ENCODE measurements around the gene RIC1.

Gene RIC1

GRCh38 chr9:5631026-5631425, 2.1 kb downstream of the RIC1 start:
- Histone ChIP-seq H3K27me3 (replicated peaks) (no peaks in the 10 kb centered on the region), H3K27ac (no peak overlapping the region), H3K36me3 (replicated peaks) (no peaks in the 10 kb centered on the region), H3K4me3 (ENCODE audit: low read depth, low read length) (peak overlapping the region; percentile 9)
- DNase-seq: no peak
- TF ChIP-seq CTCF (IDR thresholded peaks at IDR 0.05; ENCODE audit: low read depth, low read length, missing control alignments): no peak
- in situ Hi-C loops (cut with HindIII; ENCODE audit: low pct_ligation_motif_present, low sequenced_read_pairs): no loop called here

DNA sequence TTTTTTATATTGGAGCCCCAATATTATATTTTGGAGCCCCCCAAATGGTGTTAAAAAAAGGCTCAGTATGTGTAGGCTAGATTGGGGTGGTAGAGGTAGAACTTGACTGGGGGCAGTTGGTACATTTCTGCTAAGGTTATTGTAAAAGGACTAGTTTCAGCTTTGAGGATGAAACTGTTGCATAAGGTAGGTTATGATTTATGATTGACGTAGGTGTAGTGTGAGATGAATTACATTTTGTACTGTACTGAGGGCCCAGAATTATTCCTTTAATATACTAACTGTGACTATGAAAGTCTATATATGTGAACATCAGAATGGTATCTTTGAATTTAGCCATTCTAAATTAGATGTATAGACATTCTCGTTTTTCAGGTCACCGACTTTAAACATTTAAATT, 3.6 kb downstream of the RIC1 start:
- H3K27ac ChIP-seq: no peak overlapping the region
- no peaks in the 10 kb centered on the region for H3K27me3 ChIP-seq (replicated peaks)
- H3K4me3 ChIP-seq (ENCODE audit: low read depth, low read length): no peak overlapping the region
- in situ Hi-C loops (cut with HindIII; ENCODE audit: low pct_ligation_motif_present, low sequenced_read_pairs): no loop called here
- no peak for TF ChIP-seq CTCF (IDR thresholded peaks at IDR 0.05; ENCODE audit: low read depth, low read length, missing control alignments)
- no peaks in the 10 kb centered on the region for H3K36me3 ChIP-seq (replicated peaks)
- DNase-seq: no peak

DNA sequence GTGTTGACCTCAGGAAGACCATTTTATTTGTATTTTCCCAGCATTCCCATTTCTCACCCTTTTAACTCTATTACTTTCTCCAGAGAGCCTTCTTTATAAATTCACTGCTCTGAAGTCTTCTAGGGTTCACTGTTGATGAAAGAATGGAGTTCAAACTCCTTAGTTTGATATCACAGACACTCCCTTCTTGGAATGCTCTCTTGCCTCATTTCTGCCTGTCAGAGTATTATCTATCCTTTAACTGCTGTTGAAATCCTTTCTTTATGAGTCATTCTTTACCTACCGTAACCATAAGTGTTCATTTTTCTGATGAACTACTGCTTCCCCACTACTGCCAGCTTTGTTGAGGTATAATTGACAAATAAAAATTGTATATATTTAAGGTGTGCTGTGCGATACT, 4.3 kb downstream of the RIC1 start:
- peak; percentile 36 for DNase-seq
- TF ChIP-seq CTCF (IDR thresholded peaks at IDR 0.05; ENCODE audit: low read depth, low read length, missing control alignments): no peak
- Histone ChIP-seq H3K27ac (no peak overlapping the region), H3K27me3 (replicated peaks) (no peaks in the 10 kb centered on the region), H3K36me3 (replicated peaks) (no peaks in the 10 kb centered on the region), H3K4me3 (ENCODE audit: low read depth, low read length) (no peak overlapping the region)
- in situ Hi-C loops (cut with HindIII; ENCODE audit: low pct_ligation_motif_present, low sequenced_read_pairs): no loop called here

- DNase-seq: no peak
- no peak for TF ChIP-seq CTCF (IDR thresholded peaks at IDR 0.05; ENCODE audit: low read depth, low read length, missing control alignments)
- Histone ChIP-seq H3K4me3 (ENCODE audit: low read depth, low read length) (no peak overlapping the region), H3K27ac (no peak overlapping the region), H3K27me3 (replicated peaks) (no peaks in the 10 kb centered on the region), H3K36me3 (replicated peaks) (no peaks in the 10 kb centered on the region)
- in situ Hi-C loops (cut with HindIII; ENCODE audit: low pct_ligation_motif_present, low sequenced_read_pairs): no loop called here
Observed at GRCh38 chr9:5635390-5635789, 6.5 kb downstream of the RIC1 start.

DNA sequence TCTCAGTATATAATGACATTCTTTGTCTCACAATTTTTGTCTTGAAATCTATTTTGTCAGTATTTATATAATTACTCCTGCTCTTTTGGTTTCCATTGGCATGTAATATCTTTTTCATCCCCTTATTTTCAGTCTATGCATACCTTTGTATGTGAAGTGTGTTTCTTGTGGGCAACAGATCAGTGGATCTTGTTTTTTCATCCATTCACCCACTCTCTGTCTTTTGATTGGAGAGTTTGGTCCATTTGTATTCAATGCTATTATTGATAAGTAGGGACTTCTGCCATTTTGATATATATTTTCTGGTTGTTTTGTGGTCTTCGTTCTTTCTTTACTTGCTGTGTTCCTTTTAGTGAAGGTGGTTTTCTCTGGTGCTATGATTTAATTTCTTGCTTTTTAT, 10.9 kb downstream of the RIC1 start:
- Histone ChIP-seq H3K27ac (no peak overlapping the region), H3K36me3 (replicated peaks) (no peaks in the 10 kb centered on the region), H3K4me3 (ENCODE audit: low read depth, low read length) (no peak overlapping the region), H3K27me3 (replicated peaks) (no peaks in the 10 kb centered on the region)
- no peak for DNase-seq
- in situ Hi-C loops (cut with HindIII; ENCODE audit: low pct_ligation_motif_present, low sequenced_read_pairs): no loop called here
- TF ChIP-seq CTCF (IDR thresholded peaks at IDR 0.05; ENCODE audit: low read depth, low read length, missing control alignments): no peak

GRCh38 chr9:5642170-5642569, 13.3 kb downstream of the RIC1 start:
- Histone ChIP-seq H3K27ac (no peak overlapping the region), H3K27me3 (replicated peaks) (no peaks in the 10 kb centered on the region), H3K4me3 (ENCODE audit: low read depth, low read length) (no peak overlapping the region), H3K36me3 (replicated peaks) (no peaks in the 10 kb centered on the region)
- no peak for TF ChIP-seq CTCF (IDR thresholded peaks at IDR 0.05; ENCODE audit: low read depth, low read length, missing control alignments)
- DNase-seq: no peak
- in situ Hi-C loops (cut with HindIII; ENCODE audit: low pct_ligation_motif_present, low sequenced_read_pairs): no loop called here
